ENCODE data around the gene AHCYL2. TPM values are rescaled to one million over a fixed set of nuclear protein-coding genes. Genes with fewer than 3 reads are reported as not detected.
A peak's percentile ranks its signal among the peaks of the same experiment; 100 is the strongest.

Gene AHCYL2
- total and polyA plus RNA-seq, 2 of the 8 experiments (the other 6 are each of a cell fraction or from before 2014, with no cell fraction given) = 20.7 to 25.4 TPM

DNA sequence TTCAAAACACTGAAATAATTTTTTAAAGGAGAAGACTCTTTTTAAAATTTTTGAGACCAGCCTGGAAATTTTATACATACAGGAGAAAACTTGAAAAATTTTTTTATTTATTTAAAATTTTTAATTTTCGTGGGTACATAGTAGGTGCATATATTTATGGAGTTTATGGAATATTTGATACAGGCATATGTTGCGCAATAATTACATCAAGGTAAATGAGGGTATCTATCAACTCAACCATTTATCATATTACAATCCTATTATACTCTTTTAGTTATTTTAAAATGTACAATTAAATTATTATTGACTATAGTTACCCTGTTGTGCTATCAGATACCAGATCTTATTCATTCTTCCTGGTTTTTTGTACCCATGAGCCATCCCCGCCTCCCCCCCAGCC, 75.1 kb downstream of the AHCYL2 start:
- H3K4me1 ChIP-seq (replicated peaks in 1 of 4; ENCODE audit: control insufficient read depth in 3 of 4, insufficient read depth in 4 of 4, low read length in 3 of 4) = no peaks in the 10 kb centered on the region
- no peaks in the 10 kb centered on the region for H3K36me3 ChIP-seq (ENCODE audit: control insufficient read depth in 2 of 4, insufficient read depth in 4 of 4, low read length in 3 of 4)
- 97% methylated on average over 3 of the region's 3 CpGs; no CpG with 5 or more reads in 1 of the 2 experiments for WGBS, 2 experiments (ENCODE audit: extremely low coverage in 1 of 2, insufficient coverage in 1 of 2, insufficient read length in 1 of 2, insufficient replicate concordance in 2 of 2, low coverage in 1 of 2, low lambda C conversion rate in 2 of 2, missing lambda C conversion rate in 1 of 2)
- no peak overlapping the region for H3K23ac ChIP-seq (ENCODE audit: insufficient read length)
- H4K5ac ChIP-seq (ENCODE audit: insufficient read length, low read depth, low read length) = no peak overlapping the region
- H3K23me2 ChIP-seq (ENCODE audit: low read depth, low read length) = no peaks in the 10 kb centered on the region
- H3K79me2 ChIP-seq (ENCODE audit: control insufficient read depth in 1 of 2, insufficient read depth in 2 of 2, low read length in 2 of 2) = no peaks in the 10 kb centered on the region
- H3K4me3 ChIP-seq (ENCODE audit: extremely low read depth in 1 of 4, insufficient read depth in 2 of 4, low read depth in 3 of 4, low read length in 4 of 4) = no peak overlapping the region
- no peak overlapping the region for H2BK120ac ChIP-seq (replicated peaks; ENCODE audit: low read depth, low read length)
- CTCF ChIA-PET (ENCODE audit: partially characterized antibody) = interaction anchor here (5.9 kb wide), 1 partner anchor 81 kb away, joined by 78 read pairs; no protein-coding TSS in a partner anchor
- no peaks in the 10 kb centered on the region for H4K20me1 ChIP-seq (replicated peaks in 1 of 2; ENCODE audit: control insufficient read depth in 1 of 2, insufficient read depth in 2 of 2, low read length in 2 of 2)
- H4K91ac ChIP-seq (replicated peaks; ENCODE audit: insufficient read length, low read length) = no peak overlapping the region
- no peak overlapping the region for H2BK12ac ChIP-seq (ENCODE audit: low read depth, low read length)
- no peaks in the 10 kb centered on the region for H3K27me3 ChIP-seq (replicated peaks in 1 of 4; ENCODE audit: control insufficient read depth in 3 of 4, extremely low read depth in 1 of 4, insufficient read depth in 3 of 4, low read length in 3 of 4)
- H3K27ac ChIP-seq (ENCODE audit: low read depth, low read length) = no peak overlapping the region
- no peak overlapping the region for H3K18ac ChIP-seq (ENCODE audit: extremely low read depth, low read length)
- FAIRE-seq (no peak), DNase-seq (ENCODE audit: low read depth in 1 of 2, low spot score in 2 of 2) (no peak)
- H2AFZ ChIP-seq (ENCODE audit: low read length) = no peak overlapping the region
- H2BK5ac ChIP-seq (ENCODE audit: low read depth, low read length) = no peak overlapping the region
- no peak overlapping the region for H2BK15ac ChIP-seq (ENCODE audit: low read length)
- no peak overlapping the region for H3K56ac ChIP-seq (replicated peaks; ENCODE audit: insufficient read length, low read depth, low read length)
- H3K79me1 ChIP-seq (ENCODE audit: low read depth, low read length) = no peaks in the 10 kb centered on the region
- no peaks in the 10 kb centered on the region for H3K9me3 ChIP-seq (ENCODE audit: insufficient read depth in 2 of 2, low read depth in 1 of 2, low read length in 1 of 2)
- no peak overlapping the region for H2BK20ac ChIP-seq (ENCODE audit: low read length)
- no peak overlapping the region for H4K8ac ChIP-seq (ENCODE audit: extremely low read depth, insufficient read depth, low read length)
- POLR2A ChIA-PET (ENCODE audit: partially characterized antibody) = interaction anchor here (0.7 kb wide), 1 partner anchor 81 kb away, joined by 5 read pairs; no protein-coding TSS in a partner anchor
- no peak overlapping the region for H2AK5ac ChIP-seq (ENCODE audit: low read depth, low read length)
- no peak overlapping the region for H3K4me2 ChIP-seq (ENCODE audit: insufficient read depth in 1 of 2, low read depth in 2 of 2, low read length in 2 of 2)
- no peak overlapping the region for H3K9ac ChIP-seq (replicated peaks in 1 of 4; ENCODE audit: extremely low read depth in 1 of 4, low read depth in 3 of 4, low read length in 3 of 4)
- H3K4ac ChIP-seq (replicated peaks; ENCODE audit: insufficient read length, low read depth, low read length) = no peak overlapping the region
- no peak overlapping the region for H3K14ac ChIP-seq (ENCODE audit: insufficient read length)
- TF ChIP-seq ASH2L (IDR thresholded peaks at IDR 0.05; ENCODE audit: low read length) (no peak), CHD2 (IDR thresholded peaks at IDR 0.05; ENCODE audit: low read length) (no peak), KDM4A (IDR thresholded peaks at IDR 0.05; ENCODE audit: low read depth, low read length, severe bottlenecking) (no peak), CHD1 (IDR thresholded peaks at IDR 0.05; ENCODE audit: low read depth, low read length) (no peak), CEBPB (IDR thresholded peaks at IDR 0.05; ENCODE audit: low read depth, low read length) (peak; percentile 94), EGR1 (IDR thresholded peaks at IDR 0.05; ENCODE audit: borderline replicate concordance, low read depth, low read length) (no peak), POU5F1 (IDR thresholded peaks at IDR 0.05; ENCODE audit: low read depth, low read length) (no peak)
